Thyroid gland (tissue), 4 donors: ENCODE measurements around the gene SNED1.

Experiments
- CTCF ChIP-seq, 6 experiments: fragments of 200-600 bp in 3 of 6; fragments of 450-650 bp in 3 of 6; sonication (generic) in 3 of 6; IDR thresholded peaks; one replicate each; pipeline ENCODE4 v1.5.1; 2016 to 2019; ENCODE audit warnings: antibody characterized with exemption in 6 of 6, mild to moderate bottlenecking in 2 of 6, inconsistent platforms in 1 of 6, moderate library complexity in 1 of 6
- POLR2A ChIP-seq, 2 donors: fragments of 450-650 bp; IDR thresholded peaks; one replicate each; pipeline ENCODE4 v1.6.1; 2017; ENCODE audit warnings: antibody characterized with exemption in 2 of 2, mild to moderate bottlenecking in 2 of 2, moderate library complexity in 1 of 2

GRCh38 chr2:241011751-241012510 lies 13.5 kb downstream of the SNED1 start:
- no peak for TF ChIP-seq POLR2A (IDR thresholded peaks at IDR 0.05)
- no peak for TF ChIP-seq CTCF (IDR thresholded peaks at IDR 0.05)
